ENCODE results near the gene DYRK1A.
"Not testable (repeated sequence)": the region's sequence is repeated elsewhere in the genome, so short reads cannot be mapped to it uniquely, and the experiment has no call there.

DYRK1A gene

DNA sequence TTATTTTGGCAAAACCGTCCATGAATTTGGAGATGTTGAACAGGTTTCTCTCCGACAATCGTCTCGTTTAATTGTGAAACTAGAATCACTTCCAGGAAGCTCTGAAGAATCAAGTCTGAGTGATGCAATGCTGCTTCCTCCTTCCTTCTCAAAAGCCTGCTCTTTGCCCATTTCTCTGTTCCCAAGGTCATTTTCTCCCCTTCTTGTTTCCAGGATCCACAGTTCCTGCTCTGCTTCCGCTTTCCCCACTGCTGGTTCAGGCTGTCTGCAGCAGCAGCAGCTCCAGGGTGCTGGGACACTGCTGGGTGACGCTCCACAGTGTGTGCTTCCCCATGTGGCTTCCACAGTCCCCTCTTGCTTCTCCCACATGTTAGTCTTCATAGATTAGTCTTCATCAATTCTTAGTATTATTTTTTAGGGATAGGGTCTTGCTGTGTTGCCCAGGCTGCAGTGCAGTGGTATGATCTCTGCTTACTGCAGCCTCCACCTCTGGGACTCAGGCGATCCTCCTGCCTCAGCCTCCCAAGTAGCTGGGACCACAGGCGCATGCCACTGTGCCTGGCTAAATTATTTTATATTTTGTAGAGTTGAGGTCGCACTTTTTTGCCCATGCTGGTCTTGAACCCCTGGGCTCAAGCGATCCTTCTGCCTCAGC, 156.2 kb downstream of the DYRK1A start:
- ATAC-seq = no peak
- TF ChIP-seq BACH2 (CRISPR knock-in tag; IDR thresholded peaks at IDR 0.05; ENCODE audit: borderline replicate concordance) (no peak), SNAI2 (CRISPR knock-in tag; IDR thresholded peaks at IDR 0.05) (no peak), ARNTL (CRISPR knock-in tag; IDR thresholded peaks at IDR 0.05; ENCODE audit: borderline replicate concordance, low read depth) (no peak), ISL1 (CRISPR knock-in tag; IDR thresholded peaks at IDR 0.05) (no peak), ZFP3 (CRISPR knock-in tag; IDR thresholded peaks at IDR 0.05) (no peak), ZNF565 (CRISPR knock-in tag; conservative IDR thresholded peaks at IDR 0.05; ENCODE audit: low read depth) (no peak), OSR1 (CRISPR knock-in tag; IDR thresholded peaks at IDR 0.05) (no peak), RARB (CRISPR knock-in tag; IDR thresholded peaks at IDR 0.05) (no peak), GLIS3 (CRISPR knock-in tag; IDR thresholded peaks at IDR 0.05) (no peak), ZNF8 (CRISPR knock-in tag; IDR thresholded peaks at IDR 0.05) (no peak), ZC3H10 (CRISPR knock-in tag; IDR thresholded peaks at IDR 0.05) (no peak), CSDC2 (CRISPR knock-in tag; IDR thresholded peaks at IDR 0.05) (no peak), ZFP30 (CRISPR knock-in tag; IDR thresholded peaks at IDR 0.05) (no peak), TCF4 (CRISPR knock-in tag; IDR thresholded peaks at IDR 0.05; ENCODE audit: borderline replicate concordance) (no peak)
- TF ChIP-seq, protein P1, sequence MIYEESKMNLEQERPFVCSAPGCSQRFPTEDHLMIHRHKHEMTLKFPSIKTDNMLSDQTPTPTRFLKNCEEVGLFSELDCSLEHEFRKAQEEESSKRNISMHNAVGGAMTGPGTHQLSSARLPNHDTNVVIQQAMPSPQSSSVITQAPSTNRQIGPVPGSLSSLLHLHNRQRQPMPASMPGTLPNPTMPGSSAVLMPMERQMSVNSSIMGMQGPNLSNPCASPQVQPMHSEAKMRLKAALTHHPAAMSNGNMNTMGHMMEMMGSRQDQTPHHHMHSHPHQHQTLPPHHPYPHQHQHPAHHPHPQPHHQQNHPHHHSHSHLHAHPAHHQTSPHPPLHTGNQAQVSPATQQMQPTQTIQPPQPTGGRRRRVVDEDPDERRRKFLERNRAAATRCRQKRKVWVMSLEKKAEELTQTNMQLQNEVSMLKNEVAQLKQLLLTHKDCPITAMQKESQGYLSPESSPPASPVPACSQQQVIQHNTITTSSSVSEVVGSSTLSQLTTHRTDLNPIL (CRISPR knock-in tag; IDR thresholded peaks at IDR 0.05; ENCODE audit: low read depth) = no peak
- TF ChIP-seq, protein P2, sequence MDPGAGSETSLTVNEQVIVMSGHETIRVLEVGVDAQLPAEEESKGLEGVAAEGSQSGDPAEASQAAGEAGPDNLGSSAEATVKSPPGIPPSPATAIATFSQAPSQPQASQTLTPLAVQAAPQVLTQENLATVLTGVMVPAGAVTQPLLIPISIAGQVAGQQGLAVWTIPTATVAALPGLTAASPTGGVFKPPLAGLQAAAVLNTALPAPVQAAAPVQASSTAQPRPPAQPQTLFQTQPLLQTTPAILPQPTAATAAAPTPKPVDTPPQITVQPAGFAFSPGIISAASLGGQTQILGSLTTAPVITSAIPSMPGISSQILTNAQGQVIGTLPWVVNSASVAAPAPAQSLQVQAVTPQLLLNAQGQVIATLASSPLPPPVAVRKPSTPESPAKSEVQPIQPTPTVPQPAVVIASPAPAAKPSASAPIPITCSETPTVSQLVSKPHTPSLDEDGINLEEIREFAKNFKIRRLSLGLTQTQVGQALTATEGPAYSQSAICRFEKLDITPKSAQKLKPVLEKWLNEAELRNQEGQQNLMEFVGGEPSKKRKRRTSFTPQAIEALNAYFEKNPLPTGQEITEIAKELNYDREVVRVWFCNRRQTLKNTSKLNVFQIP (CRISPR knock-in tag; IDR thresholded peaks at IDR 0.05; ENCODE audit: borderline replicate concordance, low read depth) = no peak
- TF ChIP-seq, protein P3, sequence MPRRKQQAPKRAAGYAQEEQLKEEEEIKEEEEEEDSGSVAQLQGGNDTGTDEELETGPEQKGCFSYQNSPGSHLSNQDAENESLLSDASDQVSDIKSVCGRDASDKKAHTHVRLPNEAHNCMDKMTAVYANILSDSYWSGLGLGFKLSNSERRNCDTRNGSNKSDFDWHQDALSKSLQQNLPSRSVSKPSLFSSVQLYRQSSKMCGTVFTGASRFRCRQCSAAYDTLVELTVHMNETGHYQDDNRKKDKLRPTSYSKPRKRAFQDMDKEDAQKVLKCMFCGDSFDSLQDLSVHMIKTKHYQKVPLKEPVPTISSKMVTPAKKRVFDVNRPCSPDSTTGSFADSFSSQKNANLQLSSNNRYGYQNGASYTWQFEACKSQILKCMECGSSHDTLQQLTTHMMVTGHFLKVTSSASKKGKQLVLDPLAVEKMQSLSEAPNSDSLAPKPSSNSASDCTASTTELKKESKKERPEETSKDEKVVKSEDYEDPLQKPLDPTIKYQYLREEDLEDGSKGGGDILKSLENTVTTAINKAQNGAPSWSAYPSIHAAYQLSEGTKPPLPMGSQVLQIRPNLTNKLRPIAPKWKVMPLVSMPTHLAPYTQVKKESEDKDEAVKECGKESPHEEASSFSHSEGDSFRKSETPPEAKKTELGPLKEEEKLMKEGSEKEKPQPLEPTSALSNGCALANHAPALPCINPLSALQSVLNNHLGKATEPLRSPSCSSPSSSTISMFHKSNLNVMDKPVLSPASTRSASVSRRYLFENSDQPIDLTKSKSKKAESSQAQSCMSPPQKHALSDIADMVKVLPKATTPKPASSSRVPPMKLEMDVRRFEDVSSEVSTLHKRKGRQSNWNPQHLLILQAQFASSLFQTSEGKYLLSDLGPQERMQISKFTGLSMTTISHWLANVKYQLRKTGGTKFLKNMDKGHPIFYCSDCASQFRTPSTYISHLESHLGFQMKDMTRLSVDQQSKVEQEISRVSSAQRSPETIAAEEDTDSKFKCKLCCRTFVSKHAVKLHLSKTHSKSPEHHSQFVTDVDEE (CRISPR knock-in tag; IDR thresholded peaks at IDR 0.05) = no peak
- TF ChIP-seq, protein P4, sequence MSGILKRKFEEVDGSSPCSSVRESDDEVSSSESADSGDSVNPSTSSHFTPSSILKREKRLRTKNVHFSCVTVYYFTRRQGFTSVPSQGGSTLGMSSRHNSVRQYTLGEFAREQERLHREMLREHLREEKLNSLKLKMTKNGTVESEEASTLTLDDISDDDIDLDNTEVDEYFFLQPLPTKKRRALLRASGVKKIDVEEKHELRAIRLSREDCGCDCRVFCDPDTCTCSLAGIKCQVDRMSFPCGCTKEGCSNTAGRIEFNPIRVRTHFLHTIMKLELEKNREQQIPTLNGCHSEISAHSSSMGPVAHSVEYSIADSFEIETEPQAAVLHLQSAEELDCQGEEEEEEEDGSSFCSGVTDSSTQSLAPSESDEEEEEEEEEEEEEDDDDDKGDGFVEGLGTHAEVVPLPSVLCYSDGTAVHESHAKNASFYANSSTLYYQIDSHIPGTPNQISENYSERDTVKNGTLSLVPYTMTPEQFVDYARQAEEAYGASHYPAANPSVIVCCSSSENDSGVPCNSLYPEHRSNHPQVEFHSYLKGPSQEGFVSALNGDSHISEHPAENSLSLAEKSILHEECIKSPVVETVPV (CRISPR knock-in tag; IDR thresholded peaks at IDR 0.05) = no peak
- TF ChIP-seq, protein P5, sequence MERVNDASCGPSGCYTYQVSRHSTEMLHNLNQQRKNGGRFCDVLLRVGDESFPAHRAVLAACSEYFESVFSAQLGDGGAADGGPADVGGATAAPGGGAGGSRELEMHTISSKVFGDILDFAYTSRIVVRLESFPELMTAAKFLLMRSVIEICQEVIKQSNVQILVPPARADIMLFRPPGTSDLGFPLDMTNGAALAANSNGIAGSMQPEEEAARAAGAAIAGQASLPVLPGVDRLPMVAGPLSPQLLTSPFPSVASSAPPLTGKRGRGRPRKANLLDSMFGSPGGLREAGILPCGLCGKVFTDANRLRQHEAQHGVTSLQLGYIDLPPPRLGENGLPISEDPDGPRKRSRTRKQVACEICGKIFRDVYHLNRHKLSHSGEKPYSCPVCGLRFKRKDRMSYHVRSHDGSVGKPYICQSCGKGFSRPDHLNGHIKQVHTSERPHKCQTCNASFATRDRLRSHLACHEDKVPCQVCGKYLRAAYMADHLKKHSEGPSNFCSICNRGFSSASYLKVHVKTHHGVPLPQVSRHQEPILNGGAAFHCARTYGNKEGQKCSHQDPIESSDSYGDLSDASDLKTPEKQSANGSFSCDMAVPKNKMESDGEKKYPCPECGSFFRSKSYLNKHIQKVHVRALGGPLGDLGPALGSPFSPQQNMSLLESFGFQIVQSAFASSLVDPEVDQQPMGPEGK (CRISPR knock-in tag; IDR thresholded peaks at IDR 0.05; ENCODE audit: borderline replicate concordance) = no peak

GRCh38 chr21:37524944-37525343, 158.4 kb downstream of the DYRK1A start:
- not testable (repeated sequence) for ATAC-seq

DNA sequence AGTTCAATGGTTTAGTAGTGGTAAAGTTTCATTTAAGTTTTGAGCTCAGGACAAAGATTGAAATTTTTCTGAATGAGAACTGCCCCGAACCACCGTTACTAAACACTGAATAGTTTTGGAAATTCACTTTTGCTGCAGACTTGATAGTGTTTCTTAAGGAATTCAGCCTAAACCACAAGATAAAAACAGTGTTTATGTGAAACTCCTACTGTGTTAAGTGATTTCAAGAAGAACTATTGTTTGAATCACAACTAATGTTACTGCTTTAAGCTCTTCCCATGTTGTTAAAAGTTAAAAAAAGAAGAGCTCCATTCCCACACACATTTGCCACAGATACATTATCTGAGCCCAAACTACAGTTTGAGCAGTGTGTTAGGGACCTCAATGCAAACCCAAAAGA, 159.2 kb downstream of the DYRK1A start:
- ATAC-seq = no peak
- TF ChIP-seq ZNF565 (CRISPR knock-in tag; conservative IDR thresholded peaks at IDR 0.05; ENCODE audit: low read depth) (no peak), ZC3H10 (CRISPR knock-in tag; IDR thresholded peaks at IDR 0.05) (no peak), OSR1 (CRISPR knock-in tag; IDR thresholded peaks at IDR 0.05) (no peak), ISL1 (CRISPR knock-in tag; IDR thresholded peaks at IDR 0.05) (no peak)
- TF ChIP-seq, protein P1 (CRISPR knock-in tag; IDR thresholded peaks at IDR 0.05; ENCODE audit: low read depth) = no peak
